ENCODE data around the gene CCL22. TPM values are rescaled to one million over a fixed set of nuclear protein-coding genes. Genes with fewer than 3 reads are reported as not detected.

Gene CCL22
- total RNA-seq, 4 donors from 2014 or later = not detected

DNA sequence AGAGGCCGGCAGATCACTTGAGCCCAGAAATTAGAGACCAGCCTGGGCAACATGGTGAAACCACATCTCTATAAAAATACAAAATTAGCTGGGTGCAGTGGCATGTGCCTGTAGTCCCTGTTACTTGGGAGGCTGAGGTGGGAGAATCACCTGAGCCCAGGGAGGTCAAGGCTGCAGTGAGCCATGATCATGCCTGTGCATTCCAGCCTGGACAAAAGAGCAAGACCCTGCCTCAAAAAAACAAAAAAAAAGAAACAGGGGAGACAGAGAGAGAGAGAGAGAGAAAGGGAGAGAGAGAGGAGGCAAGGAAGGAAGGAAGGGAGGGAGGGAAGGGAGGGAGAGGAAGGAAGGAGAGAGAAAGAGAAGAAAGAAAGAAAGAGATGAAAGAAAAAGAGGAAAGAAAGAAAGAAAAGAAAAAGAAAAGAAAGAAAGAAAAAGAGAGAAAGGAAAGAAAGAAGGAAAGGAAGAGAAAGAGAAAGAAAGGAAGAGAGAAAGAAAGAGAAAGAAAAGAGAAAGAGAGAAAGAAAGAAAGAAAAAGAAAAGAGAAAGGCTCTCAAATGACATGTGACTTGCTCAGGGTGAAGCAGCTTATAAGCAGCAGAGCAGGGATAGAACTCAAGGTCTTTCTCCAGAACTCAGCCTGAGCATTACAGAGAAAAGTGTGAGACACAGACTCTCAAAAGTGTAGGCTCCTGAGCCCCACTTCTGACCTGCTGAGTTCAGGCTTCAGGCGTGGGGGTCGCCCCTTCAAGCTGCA lies 29.2 kb downstream of the CCL22 start:
- Histone ChIP-seq H3K27me3 (no peaks in the 10 kb centered on the region), H3K4me3 (replicated peaks in 1 of 3) (no peak overlapping the region), H3K27ac (no peak overlapping the region), H3K4me1 (peaks cover 0 to 16% of the 10 kb centered on the region in 2 donors), H3K36me3 (peaks cover 0 to 1% of the 10 kb centered on the region in 2 donors), H3K9me3 (no peaks in the 10 kb centered on the region)
- DNase-seq = no peak
- TF ChIP-seq, protein P1, sequence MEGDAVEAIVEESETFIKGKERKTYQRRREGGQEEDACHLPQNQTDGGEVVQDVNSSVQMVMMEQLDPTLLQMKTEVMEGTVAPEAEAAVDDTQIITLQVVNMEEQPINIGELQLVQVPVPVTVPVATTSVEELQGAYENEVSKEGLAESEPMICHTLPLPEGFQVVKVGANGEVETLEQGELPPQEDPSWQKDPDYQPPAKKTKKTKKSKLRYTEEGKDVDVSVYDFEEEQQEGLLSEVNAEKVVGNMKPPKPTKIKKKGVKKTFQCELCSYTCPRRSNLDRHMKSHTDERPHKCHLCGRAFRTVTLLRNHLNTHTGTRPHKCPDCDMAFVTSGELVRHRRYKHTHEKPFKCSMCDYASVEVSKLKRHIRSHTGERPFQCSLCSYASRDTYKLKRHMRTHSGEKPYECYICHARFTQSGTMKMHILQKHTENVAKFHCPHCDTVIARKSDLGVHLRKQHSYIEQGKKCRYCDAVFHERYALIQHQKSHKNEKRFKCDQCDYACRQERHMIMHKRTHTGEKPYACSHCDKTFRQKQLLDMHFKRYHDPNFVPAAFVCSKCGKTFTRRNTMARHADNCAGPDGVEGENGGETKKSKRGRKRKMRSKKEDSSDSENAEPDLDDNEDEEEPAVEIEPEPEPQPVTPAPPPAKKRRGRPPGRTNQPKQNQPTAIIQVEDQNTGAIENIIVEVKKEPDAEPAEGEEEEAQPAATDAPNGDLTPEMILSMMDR (IDR thresholded peaks at IDR 0.05) = no peak
- no peak for TF ChIP-seq POLR2A (IDR thresholded peaks at IDR 0.05)
- intact Hi-C loops (cut with DNase I) = no loop called here
- WGBS, 2 donors = 81 to 85% methylated on average over 3 of the region's 3 CpGs

DNA sequence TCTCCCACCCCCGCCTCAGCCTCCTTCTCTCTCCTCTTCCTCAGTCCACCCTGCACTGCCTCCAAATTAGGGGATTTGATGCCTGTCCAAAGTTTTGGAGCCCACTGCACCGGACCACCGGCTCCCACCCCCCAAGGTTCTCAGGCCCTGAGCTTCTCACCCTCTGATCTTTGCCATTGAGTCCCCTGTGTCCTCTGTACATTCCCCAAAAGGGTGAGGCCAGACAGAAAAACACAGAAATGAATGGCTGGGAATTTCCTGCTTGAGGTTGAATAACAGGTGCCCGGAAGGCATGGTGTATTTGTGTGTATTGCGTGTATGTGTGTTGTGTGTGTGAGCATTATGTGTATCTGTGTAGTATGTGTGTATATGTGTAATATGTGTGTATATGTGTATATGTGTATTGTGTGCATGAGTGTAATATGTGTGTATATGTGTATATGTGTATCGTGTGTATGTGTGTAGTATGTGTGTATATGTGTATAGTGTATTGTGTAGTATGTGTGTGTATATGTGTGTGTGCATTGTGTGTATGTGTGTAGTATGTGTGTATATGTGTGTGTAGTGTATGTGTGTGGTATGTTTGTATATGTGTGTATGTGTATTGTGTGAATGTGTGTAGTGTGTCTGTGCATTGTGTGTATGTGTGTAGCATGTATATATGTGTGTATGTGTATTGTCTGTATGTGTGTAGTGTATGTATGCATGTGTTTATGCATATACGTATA lies 29.9 kb downstream of the CCL22 start:
- Histone ChIP-seq H3K4me1 (peaks cover 0 to 16% of the 10 kb centered on the region in 2 donors), H3K4me3 (replicated peaks in 1 of 3) (no peak overlapping the region), H3K9me3 (no peaks in the 10 kb centered on the region), H3K36me3 (no peaks in the 10 kb centered on the region), H3K27ac (no peak overlapping the region), H3K27me3 (no peaks in the 10 kb centered on the region)
- intact Hi-C loops (cut with DNase I) = no loop called here
- TF ChIP-seq, protein P1 (IDR thresholded peaks at IDR 0.05) = no peak
- no peak for TF ChIP-seq POLR2A (IDR thresholded peaks at IDR 0.05)
- DNase-seq = no peak
- WGBS, 2 donors = 73 to 74% methylated on average over 7 of the region's 7 CpGs

DNA sequence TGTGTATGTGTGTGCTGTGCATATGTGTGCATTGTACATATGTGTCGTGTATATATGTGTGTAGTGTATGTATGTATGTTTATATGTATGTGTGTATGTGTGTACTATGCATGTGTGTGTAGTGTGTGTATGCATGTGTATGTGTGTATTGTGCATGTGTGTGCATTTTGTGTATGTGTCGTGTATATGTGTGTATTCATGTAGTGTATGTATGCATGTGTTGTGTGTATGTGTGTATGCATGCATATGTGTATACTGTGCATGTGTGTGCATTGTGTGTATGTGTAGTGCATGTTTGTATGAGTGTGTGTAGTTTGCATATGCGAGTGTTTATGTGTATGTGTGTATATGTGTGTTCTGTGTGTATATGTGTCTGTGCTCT lies 30.5 kb downstream of the CCL22 start:
- intact Hi-C loops (cut with DNase I) = no loop called here
- Histone ChIP-seq H3K4me3 (replicated peaks in 1 of 3) (no peak overlapping the region), H3K36me3 (no peaks in the 10 kb centered on the region), H3K9me3 (no peaks in the 10 kb centered on the region), H3K27me3 (no peaks in the 10 kb centered on the region), H3K4me1 (peaks cover 0 to 11% of the 10 kb centered on the region in 2 donors), H3K27ac (no peak overlapping the region)
- TF ChIP-seq, protein P1 (IDR thresholded peaks at IDR 0.05) = no peak
- no peak for TF ChIP-seq POLR2A (IDR thresholded peaks at IDR 0.05)
- DNase-seq = no peak
- 92% methylated on average over 3 of the region's 3 CpGs for WGBS, 2 donors

DNA sequence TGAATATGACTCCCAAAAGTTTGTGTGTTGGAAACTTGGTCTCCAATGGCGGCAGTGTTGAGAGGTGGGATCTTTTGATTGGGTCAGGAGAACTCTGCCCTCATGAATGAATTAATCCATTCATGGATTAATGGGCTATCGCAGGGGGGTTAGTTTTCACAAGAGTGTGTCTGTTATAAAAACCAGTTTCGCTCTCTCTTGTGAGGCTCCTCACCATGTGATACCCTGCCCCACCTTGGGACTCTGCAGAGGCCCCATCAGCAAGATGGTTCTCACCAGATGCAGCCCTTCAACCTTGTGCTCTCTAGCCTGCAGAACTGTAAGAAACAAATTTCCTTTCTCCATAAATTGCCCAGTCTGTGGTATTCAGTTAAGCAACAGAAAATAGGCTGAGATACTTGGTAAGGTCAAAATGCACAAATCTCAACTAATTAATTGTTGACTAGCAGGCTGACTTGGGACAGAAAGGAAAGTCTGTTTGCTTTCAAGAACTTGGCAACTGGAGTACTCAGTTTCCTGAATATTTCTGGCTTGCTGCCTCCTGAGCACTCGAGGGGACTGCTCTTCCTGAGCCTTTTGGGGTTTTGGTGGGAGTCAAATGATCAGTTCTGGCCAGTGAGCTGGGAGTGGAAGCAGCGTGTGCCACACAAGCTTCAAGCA lies 32.2 kb downstream of the CCL22 start:
- Histone ChIP-seq H3K4me1 (peaks cover 0 to 7% of the 10 kb centered on the region in 2 donors), H3K27me3 (no peaks in the 10 kb centered on the region), H3K27ac (no peak overlapping the region), H3K4me3 (replicated peaks in 1 of 3) (no peak overlapping the region), H3K9me3 (no peaks in the 10 kb centered on the region), H3K36me3 (no peaks in the 10 kb centered on the region)
- DNase-seq = no peak
- TF ChIP-seq, protein P1 (IDR thresholded peaks at IDR 0.05) = no peak
- TF ChIP-seq POLR2A (IDR thresholded peaks at IDR 0.05) = no peak
- intact Hi-C loops (cut with DNase I) = no loop called here
- 68 to 72% methylated on average over 5 of the region's 5 CpGs for WGBS, 2 donors
